Esophagus muscularis mucosa (tissue), 4 donors: ENCODE measurements around the gene MLLT3.

ENCODE experiments used
- CTCF ChIP-seq, 3 experiments: fragments of 200-600 bp in 2 of 3; fragments of 450-650 bp in 1 of 3; sonication (generic) in 2 of 3; IDR thresholded peaks; one replicate each; pipeline ENCODE4 v1.5.1; 2017 to 2019; ENCODE audit warnings: antibody characterized with exemption in 3 of 3, mild to moderate bottlenecking in 2 of 3, moderate library complexity in 1 of 3
- EP300 ChIP-seq: sonication (generic); formaldehyde crosslinking; IDR thresholded peaks from one replicate; pipeline ENCODE4 v1.6.1; 2017; ENCODE audit warnings: antibody characterized with exemption
- POLR2A ChIP-seq: fragments of 450-650 bp; IDR thresholded peaks from one replicate; pipeline ENCODE4 v1.6.1; 2017; ENCODE audit warnings: antibody characterized with exemption, moderate library complexity, mild to moderate bottlenecking, low read depth
- POLR2AphosphoS5 ChIP-seq, 2 donors: sonication (generic); formaldehyde crosslinking; IDR thresholded peaks; one replicate each; pipeline ENCODE4 v1.6.1; 2017; ENCODE audit warnings: antibody characterized with exemption in 2 of 2

- TF ChIP-seq EP300: no peak
- no peak for TF ChIP-seq CTCF (IDR thresholded peaks at IDR 0.05)
- TF ChIP-seq POLR2AphosphoS5 (IDR thresholded peaks at IDR 0.05): no peak
- TF ChIP-seq POLR2A: no peak
These were observed 314.7 kb downstream of the MLLT3 start for GRCh38 chr9:20307621-20308020.
